HEK293 (cell line): ENCODE data around the gene SH3BP2.

ENCODE experiments used
- YY2 ChIP-seq: fragments of 450-650 bp; formaldehyde crosslinking; IDR thresholded peaks from 2 replicates; pipeline ENCODE4 v1.5.1; 2016; ENCODE audit warnings: missing biosample characterization, missing genetic modification characterization
- ZNF202 ChIP-seq: fragments of 450-650 bp; formaldehyde crosslinking; IDR thresholded peaks from 2 replicates; pipeline ENCODE4 v1.5.1; 2016; ENCODE audit warnings: missing biosample characterization, missing genetic modification characterization, borderline replicate concordance
- ZNF274 ChIP-seq, 2 experiments: fragments of 200-500 bp in 1 of 2; fragments of 450-650 bp in 1 of 2; sonication (Bioruptor generic) in 1 of 2; formaldehyde crosslinking in 1 of 2; IDR thresholded peaks; 2 replicates each; pipeline versions ENCODE4 v1.5.1 to v1.6.1; 2014 to 2016; ENCODE audit warnings: borderline replicate concordance in 1 of 2, inconsistent platforms in 1 of 2, low read length in 1 of 2, missing biosample characterization in 1 of 2, missing genetic modification characterization in 1 of 2
- TF ChIP-seq, protein P1 (sequence below): fragments of 450-650 bp; formaldehyde crosslinking; IDR thresholded peaks from 2 replicates; pipeline ENCODE4 v1.5.1; 2016; ENCODE audit warnings: missing biosample characterization, missing genetic modification characterization
- TF ChIP-seq, protein P2 (sequence below): fragments of 450-650 bp; formaldehyde crosslinking; IDR thresholded peaks from 2 replicates; pipeline ENCODE4 v1.5.1; 2016; ENCODE audit warnings: missing biosample characterization, missing genetic modification characterization
- TF ChIP-seq, protein P3 (sequence below): fragments of 450-650 bp; formaldehyde crosslinking; IDR thresholded peaks from 2 replicates; pipeline ENCODE4 v1.5.1; 2016; ENCODE audit warnings: missing biosample characterization, missing genetic modification characterization

DNA sequence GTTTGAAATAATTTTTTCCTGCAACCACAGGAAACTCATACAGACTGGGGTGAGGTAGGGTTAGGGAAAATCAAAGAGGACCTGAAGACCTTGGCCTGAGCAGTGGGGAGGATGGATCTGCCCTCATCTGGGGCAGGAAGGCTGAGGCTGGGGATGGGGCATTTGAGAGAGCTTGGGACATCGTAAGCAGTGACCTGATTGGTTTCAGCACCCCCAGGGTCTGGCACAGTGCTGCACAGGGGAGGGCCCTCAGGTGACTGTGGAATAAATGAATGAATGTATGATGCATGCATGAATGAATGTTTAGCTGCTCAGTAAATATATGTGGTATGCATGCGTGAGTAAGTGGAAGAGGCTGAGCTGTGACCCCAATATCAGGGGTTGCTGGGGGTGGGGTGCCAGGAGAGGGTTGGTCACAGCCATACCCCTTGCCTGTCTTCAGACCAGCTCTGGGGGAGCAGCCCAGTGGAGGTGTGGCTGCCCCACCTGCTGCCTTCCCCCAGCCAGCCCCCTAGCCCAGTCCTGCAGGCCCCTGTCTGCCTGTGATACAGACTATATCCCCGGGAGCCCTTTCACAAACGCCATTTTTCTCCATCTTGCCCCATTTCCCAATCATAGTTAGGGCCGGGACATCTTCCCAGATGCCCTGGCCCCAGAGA is 25.7 kb upstream of the SH3BP2 start:
- TF ChIP-seq, protein P1, sequence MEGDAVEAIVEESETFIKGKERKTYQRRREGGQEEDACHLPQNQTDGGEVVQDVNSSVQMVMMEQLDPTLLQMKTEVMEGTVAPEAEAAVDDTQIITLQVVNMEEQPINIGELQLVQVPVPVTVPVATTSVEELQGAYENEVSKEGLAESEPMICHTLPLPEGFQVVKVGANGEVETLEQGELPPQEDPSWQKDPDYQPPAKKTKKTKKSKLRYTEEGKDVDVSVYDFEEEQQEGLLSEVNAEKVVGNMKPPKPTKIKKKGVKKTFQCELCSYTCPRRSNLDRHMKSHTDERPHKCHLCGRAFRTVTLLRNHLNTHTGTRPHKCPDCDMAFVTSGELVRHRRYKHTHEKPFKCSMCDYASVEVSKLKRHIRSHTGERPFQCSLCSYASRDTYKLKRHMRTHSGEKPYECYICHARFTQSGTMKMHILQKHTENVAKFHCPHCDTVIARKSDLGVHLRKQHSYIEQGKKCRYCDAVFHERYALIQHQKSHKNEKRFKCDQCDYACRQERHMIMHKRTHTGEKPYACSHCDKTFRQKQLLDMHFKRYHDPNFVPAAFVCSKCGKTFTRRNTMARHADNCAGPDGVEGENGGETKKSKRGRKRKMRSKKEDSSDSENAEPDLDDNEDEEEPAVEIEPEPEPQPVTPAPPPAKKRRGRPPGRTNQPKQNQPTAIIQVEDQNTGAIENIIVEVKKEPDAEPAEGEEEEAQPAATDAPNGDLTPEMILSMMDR (tag by site-specific recombination), result no peak
- TF ChIP-seq YY2, result no peak
- no peak for TF ChIP-seq ZNF274 (IDR thresholded peaks at IDR 0.05; ENCODE audit: low read length)
- no peak for TF ChIP-seq ZNF274 (tag by site-specific recombination; IDR thresholded peaks at IDR 0.05; ENCODE audit: borderline replicate concordance)
- TF ChIP-seq, protein P2, sequence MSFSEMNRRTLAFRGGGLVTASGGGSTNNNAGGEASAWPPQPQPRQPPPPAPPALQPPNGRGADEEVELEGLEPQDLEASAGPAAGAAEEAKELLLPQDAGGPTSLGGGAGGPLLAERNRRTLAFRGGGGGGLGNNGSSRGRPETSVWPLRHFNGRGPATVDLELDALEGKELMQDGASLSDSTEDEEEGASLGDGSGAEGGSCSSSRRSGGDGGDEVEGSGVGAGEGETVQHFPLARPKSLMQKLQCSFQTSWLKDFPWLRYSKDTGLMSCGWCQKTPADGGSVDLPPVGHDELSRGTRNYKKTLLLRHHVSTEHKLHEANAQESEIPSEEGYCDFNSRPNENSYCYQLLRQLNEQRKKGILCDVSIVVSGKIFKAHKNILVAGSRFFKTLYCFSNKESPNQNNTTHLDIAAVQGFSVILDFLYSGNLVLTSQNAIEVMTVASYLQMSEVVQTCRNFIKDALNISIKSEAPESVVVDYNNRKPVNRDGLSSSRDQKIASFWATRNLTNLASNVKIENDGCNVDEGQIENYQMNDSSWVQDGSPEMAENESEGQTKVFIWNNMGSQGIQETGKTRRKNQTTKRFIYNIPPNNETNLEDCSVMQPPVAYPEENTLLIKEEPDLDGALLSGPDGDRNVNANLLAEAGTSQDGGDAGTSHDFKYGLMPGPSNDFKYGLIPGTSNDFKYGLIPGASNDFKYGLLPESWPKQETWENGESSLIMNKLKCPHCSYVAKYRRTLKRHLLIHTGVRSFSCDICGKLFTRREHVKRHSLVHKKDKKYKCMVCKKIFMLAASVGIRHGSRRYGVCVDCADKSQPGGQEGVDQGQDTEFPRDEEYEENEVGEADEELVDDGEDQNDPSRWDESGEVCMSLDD, result no peak
- TF ChIP-seq, protein P3, sequence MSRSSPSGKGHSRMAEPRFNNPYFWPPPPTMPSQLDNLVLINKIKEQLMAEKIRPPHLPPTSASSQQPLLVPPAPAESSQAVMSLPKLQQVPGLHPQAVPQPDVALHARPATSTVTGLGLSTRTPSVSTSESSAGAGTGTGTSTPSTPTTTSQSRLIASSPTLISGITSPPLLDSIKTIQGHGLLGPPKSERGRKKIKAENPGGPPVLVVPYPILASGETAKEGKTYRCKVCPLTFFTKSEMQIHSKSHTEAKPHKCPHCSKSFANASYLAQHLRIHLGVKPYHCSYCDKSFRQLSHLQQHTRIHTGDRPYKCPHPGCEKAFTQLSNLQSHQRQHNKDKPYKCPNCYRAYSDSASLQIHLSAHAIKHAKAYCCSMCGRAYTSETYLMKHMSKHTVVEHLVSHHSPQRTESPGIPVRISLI, result no peak
- TF ChIP-seq ZNF202 (tag by site-specific recombination), result no peak
